Natural killer cell (primary cell): ENCODE data around the gene JARID2. TPM values are rescaled to one million over a fixed set of nuclear protein-coding genes. Genes with fewer than 3 reads are reported as not detected.

Experiments used
- ATAC-seq, 3 donors: fragments of 150-1000 bp in 2 of 3; fragments of 200-7000 bp in 1 of 3; cut with Tn5 transposase; 1 replicate in 1 of 3; 2 replicates in 2 of 3; pipeline ENCODE4 v1.10.0; 2021; ENCODE audit warnings: mild to moderate bottlenecking in 2 of 3, moderate library complexity in 2 of 3
- DNase-seq, 2 donors: peaks; one replicate each; pipeline versions ENCODE4 v3.0.0 to v3.0.0-alpha.2; 2013 to 2021; ENCODE audit warnings: mixed read lengths in 1 of 2
- H3K27ac ChIP-seq: one replicate; pipeline ENCODE4 v1.5.1; 2013; ENCODE audit warnings: mild to moderate bottlenecking, low read length
- H3K27me3 ChIP-seq: one replicate; pipeline ENCODE4 v1.6.1; 2013; ENCODE audit warnings: low read length; ENCODE audit not compliant: control insufficient read depth, insufficient read depth
- H3K36me3 ChIP-seq: one replicate; pipeline ENCODE4 v1.6.1; 2013; ENCODE audit warnings: low read length; ENCODE audit not compliant: control insufficient read depth, insufficient read depth
- H3K4me1 ChIP-seq: one replicate; pipeline ENCODE4 v1.6.1; 2013; ENCODE audit warnings: low read length; ENCODE audit not compliant: control insufficient read depth, insufficient read depth
- H3K4me3 ChIP-seq: one replicate; pipeline ENCODE4 v1.5.1; 2013; ENCODE audit warnings: low read length
- H3K9me3 ChIP-seq: one replicate; pipeline ENCODE4 v1.6.1; 2013; ENCODE audit warnings: low read length; ENCODE audit not compliant: control insufficient read depth, insufficient read depth
- H3K27ac Mint-ChIP-seq, 2 donors: one replicate each; pipeline ENCODE4 v1.8.0; 2022; ENCODE audit warnings: mild to moderate bottlenecking in 2 of 2, mixed read lengths in 2 of 2, moderate library complexity in 1 of 2
- H3K27me3 Mint-ChIP-seq, 2 donors: one replicate each; pipeline ENCODE4 v1.8.0; 2022; ENCODE audit warnings: low read depth in 2 of 2, mixed read lengths in 2 of 2
- H3K36me3 Mint-ChIP-seq: one replicate; pipeline ENCODE4 v1.8.0; 2022; ENCODE audit warnings: mixed read lengths
- H3K4me1 Mint-ChIP-seq, 2 donors: one replicate each; pipeline ENCODE4 v1.8.0; 2022; ENCODE audit warnings: mixed read lengths in 2 of 2
- H3K4me3 Mint-ChIP-seq: one replicate; pipeline ENCODE4 v1.8.0; 2022; ENCODE audit warnings: mild to moderate bottlenecking, moderate library complexity, mixed read lengths
- H3K9me3 Mint-ChIP-seq, 2 donors: one replicate each; pipeline ENCODE4 v1.8.0; 2022; ENCODE audit warnings: mixed read lengths in 2 of 2
- WGBS: methylation state at CpG from one replicate; pipeline ENCODE4 v1.1.7; 2013; ENCODE audit warnings: missing lambda C conversion rate; ENCODE audit not compliant: insufficient coverage; 5-methylcytosine and 5-hydroxymethylcytosine counted together
- intact Hi-C: fragments of 100-400 bp; cut with micrococcal nuclease; formaldehyde crosslinking; loops from one replicate; pipeline ENCODE4 v1.14.2; 2022
- total RNA-seq, 4 donors: library from RNA; stranded (reverse); fragments of 120-200 nt in 1 of 4; gene quantifications; one replicate each; pipeline versions ENCODE4 v1.2.3 to v1.2.4, GENCODE V29; 2013 to 2022
- TF ChIP-seq, protein P1 (sequence below): fragments of 200-600 bp; IDR thresholded peaks from one replicate; pipeline ENCODE4 v1.8.0; 2022; ENCODE audit warnings: antibody characterized with exemption

Gene JARID2
- total RNA-seq, 3 donors from 2014 or later (not counting 1 experiment from before 2014, with no cell fraction given): 49.9 to 60.9 (median 60.5) TPM

- Histone ChIP-seq H3K27ac (no peak overlapping the region), H3K4me3 (no peak overlapping the region), H3K27me3 (no peaks in the 10 kb centered on the region), H3K9me3 (no peaks in the 10 kb centered on the region), H3K4me1 (peaks cover 8% of the 10 kb centered on the region), H3K36me3 (no peaks in the 10 kb centered on the region)
- ATAC-seq (no peak), DNase-seq (no peak)
- no peaks in the 10 kb centered on the region for H3K27me3 Mint-ChIP-seq
- 32% methylated on average over 6 of the region's 6 CpGs for WGBS
- no peaks in the 10 kb centered on the region for H3K36me3 Mint-ChIP-seq
- intact Hi-C loops: no loop called here
- TF ChIP-seq, protein P1, sequence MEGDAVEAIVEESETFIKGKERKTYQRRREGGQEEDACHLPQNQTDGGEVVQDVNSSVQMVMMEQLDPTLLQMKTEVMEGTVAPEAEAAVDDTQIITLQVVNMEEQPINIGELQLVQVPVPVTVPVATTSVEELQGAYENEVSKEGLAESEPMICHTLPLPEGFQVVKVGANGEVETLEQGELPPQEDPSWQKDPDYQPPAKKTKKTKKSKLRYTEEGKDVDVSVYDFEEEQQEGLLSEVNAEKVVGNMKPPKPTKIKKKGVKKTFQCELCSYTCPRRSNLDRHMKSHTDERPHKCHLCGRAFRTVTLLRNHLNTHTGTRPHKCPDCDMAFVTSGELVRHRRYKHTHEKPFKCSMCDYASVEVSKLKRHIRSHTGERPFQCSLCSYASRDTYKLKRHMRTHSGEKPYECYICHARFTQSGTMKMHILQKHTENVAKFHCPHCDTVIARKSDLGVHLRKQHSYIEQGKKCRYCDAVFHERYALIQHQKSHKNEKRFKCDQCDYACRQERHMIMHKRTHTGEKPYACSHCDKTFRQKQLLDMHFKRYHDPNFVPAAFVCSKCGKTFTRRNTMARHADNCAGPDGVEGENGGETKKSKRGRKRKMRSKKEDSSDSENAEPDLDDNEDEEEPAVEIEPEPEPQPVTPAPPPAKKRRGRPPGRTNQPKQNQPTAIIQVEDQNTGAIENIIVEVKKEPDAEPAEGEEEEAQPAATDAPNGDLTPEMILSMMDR: no peak
- peaks cover 60 to 72% of the 10 kb centered on the region in 2 donors for H3K4me1 Mint-ChIP-seq
- H3K27ac Mint-ChIP-seq: peak overlapping the region in 1 of 2 donors; percentile 68
- no peaks in the 10 kb centered on the region for H3K9me3 Mint-ChIP-seq
- H3K4me3 Mint-ChIP-seq: no peak overlapping the region
Measured at GRCh38 chr6:15551798-15552197, 305.9 kb downstream of the JARID2 start.

DNA sequence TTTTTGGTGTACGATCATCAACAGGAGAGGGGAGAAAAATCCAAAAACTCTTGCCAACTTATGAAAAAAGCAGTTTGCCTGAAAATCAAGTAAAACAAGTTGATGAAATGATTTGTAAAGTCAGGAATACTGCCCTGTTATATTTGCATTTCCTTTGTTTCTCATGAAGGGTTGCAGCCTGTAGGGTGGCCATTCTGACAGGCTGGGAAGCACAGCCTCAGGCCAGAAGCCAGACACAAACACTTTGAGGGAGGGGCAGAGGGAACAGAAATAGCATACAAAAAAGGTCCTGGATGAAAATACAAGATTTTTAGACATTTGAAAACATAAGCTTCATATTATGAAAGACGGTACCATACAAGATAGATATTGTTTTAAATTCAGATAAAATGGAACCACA, 307.2 kb downstream of the JARID2 start:
- TF ChIP-seq, protein P1: no peak
- WGBS: 100% methylated on average over 1 of the region's 2 CpGs
- Mint-ChIP-seq H3K9me3 (no peaks in the 10 kb centered on the region), H3K4me3 (no peak overlapping the region), H3K27me3 (no peaks in the 10 kb centered on the region), H3K4me1 (peaks cover 58 to 65% of the 10 kb centered on the region in 2 donors), H3K27ac (no peak overlapping the region), H3K36me3 (no peaks in the 10 kb centered on the region)
- intact Hi-C loops: no loop called here
- no peaks in the 10 kb centered on the region for H3K9me3 ChIP-seq
- H3K4me3 ChIP-seq: no peak overlapping the region
- H3K27ac ChIP-seq: no peak overlapping the region
- no peak for ATAC-seq
- no peaks in the 10 kb centered on the region for H3K27me3 ChIP-seq
- no peaks in the 10 kb centered on the region for H3K36me3 ChIP-seq
- peaks cover 8% of the 10 kb centered on the region for H3K4me1 ChIP-seq
- DNase-seq: no peak

- Mint-ChIP-seq H3K27me3 (no peaks in the 10 kb centered on the region), H3K27ac (peak overlapping the region in 1 of 2 donors; percentile 14), H3K4me3 (no peak overlapping the region), H3K9me3 (no peaks in the 10 kb centered on the region), H3K36me3 (no peaks in the 10 kb centered on the region), H3K4me1 (peaks cover 58 to 62% of the 10 kb centered on the region in 2 donors)
- WGBS: 100% methylated on average over 2 of the region's 4 CpGs
- TF ChIP-seq, protein P1: no peak
- intact Hi-C loops: no loop called here
- no peak for ATAC-seq
- H3K27ac ChIP-seq: no peak overlapping the region
- H3K4me1 ChIP-seq: peaks cover 8% of the 10 kb centered on the region
- H3K4me3 ChIP-seq: no peak overlapping the region
- no peak for DNase-seq
- no peaks in the 10 kb centered on the region for H3K9me3 ChIP-seq
- H3K27me3 ChIP-seq: no peaks in the 10 kb centered on the region
- H3K36me3 ChIP-seq: no peaks in the 10 kb centered on the region
Measured at GRCh38 chr6:15553736-15554294, 307.9 kb downstream of the JARID2 start.

GRCh38 chr6:15554728-15555100, 308.8 kb downstream of the JARID2 start:
- no peak for DNase-seq
- H3K4me1 Mint-ChIP-seq: peaks cover 58 to 65% of the 10 kb centered on the region in 2 donors
- no peak overlapping the region for H3K27ac ChIP-seq
- H3K4me1 ChIP-seq: peaks cover 8% of the 10 kb centered on the region
- WGBS: 97% methylated on average over 6 of the region's 6 CpGs
- intact Hi-C loops: no loop called here
- H3K27ac Mint-ChIP-seq: peak overlapping the region in 1 of 2 donors; percentile 14
- ATAC-seq: no peak
- no peaks in the 10 kb centered on the region for H3K9me3 Mint-ChIP-seq
- H3K4me3 ChIP-seq: no peak overlapping the region
- TF ChIP-seq, protein P1: no peak
- H3K27me3 ChIP-seq: no peaks in the 10 kb centered on the region
- no peaks in the 10 kb centered on the region for H3K27me3 Mint-ChIP-seq
- H3K9me3 ChIP-seq: no peaks in the 10 kb centered on the region
- no peak overlapping the region for H3K4me3 Mint-ChIP-seq
- no peaks in the 10 kb centered on the region for H3K36me3 ChIP-seq
- H3K36me3 Mint-ChIP-seq: no peaks in the 10 kb centered on the region
